ENCODE measurements around the gene PDE1A. TPM values are rescaled to one million over a fixed set of nuclear protein-coding genes. Genes with fewer than 3 reads are reported as not detected.

The PDE1A gene
- total RNA-seq, 4 donors from 2014 or later: 2.3 to 8.1 (median 2.9) TPM

- no peaks in the 10 kb centered on the region for H3K36me3 ChIP-seq
- DNase-seq (ENCODE audit: low spot score in 2 of 2): no peak
- no peaks in the 10 kb centered on the region for H3K4me1 ChIP-seq
- H3K27me3 ChIP-seq: no peaks in the 10 kb centered on the region
- TF ChIP-seq CTCF (IDR thresholded peaks at IDR 0.05) (no peak), POLR2AphosphoS5 (IDR thresholded peaks at IDR 0.05) (no peak), EP300 (IDR thresholded peaks at IDR 0.05) (no peak), POLR2A (IDR thresholded peaks at IDR 0.05) (no peak)
- no peak overlapping the region for H3K4me3 ChIP-seq
- H3K27ac ChIP-seq: no peak overlapping the region
- WGBS: 45% methylated on average over 5 of the region's 5 CpGs
- H3K9me3 ChIP-seq: no peaks in the 10 kb centered on the region
These were observed 184.2 kb downstream of the PDE1A start for GRCh38 chr2:182242609-182243008.

DNA sequence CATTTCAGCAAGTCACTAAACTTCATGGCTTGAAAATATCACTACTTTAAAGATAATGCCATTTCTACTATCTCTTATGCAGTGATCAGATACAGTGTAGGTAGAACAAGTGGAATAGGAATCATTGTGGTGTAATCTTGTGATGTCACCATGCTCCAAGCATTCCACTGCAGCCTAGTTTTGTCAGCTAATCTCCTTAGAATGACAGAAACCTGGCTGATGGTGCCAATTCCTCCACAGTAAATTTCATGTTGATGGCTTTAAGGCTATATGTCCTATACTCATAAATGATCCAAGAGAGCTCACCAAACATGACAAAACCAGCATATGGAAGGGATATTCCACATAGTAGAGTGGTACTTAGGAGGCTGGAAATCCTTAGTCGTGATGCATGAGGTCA lies 184.9 kb downstream of the PDE1A start:
- WGBS: 77% methylated on average over 1 of the region's 1 CpG
- Histone ChIP-seq H3K36me3 (no peaks in the 10 kb centered on the region), H3K9me3 (no peaks in the 10 kb centered on the region), H3K4me1 (no peaks in the 10 kb centered on the region), H3K27me3 (no peaks in the 10 kb centered on the region), H3K27ac (no peak overlapping the region), H3K4me3 (no peak overlapping the region)
- no peak for TF ChIP-seq POLR2A (IDR thresholded peaks at IDR 0.05)
- DNase-seq (ENCODE audit: low spot score in 2 of 2): no peak

- no peak overlapping the region for H3K27ac ChIP-seq
- 62% methylated on average over 5 of the region's 5 CpGs for WGBS
These were observed 185.9 kb downstream of the PDE1A start for GRCh38 chr2:182240862-182241371.

GRCh38 chr2:182230561-182230960 lies 196.3 kb downstream of the PDE1A start:
- no peaks in the 10 kb centered on the region for H3K4me1 ChIP-seq
- H3K27ac ChIP-seq: no peak overlapping the region
- no peak for DNase-seq (ENCODE audit: low spot score in 2 of 2)
- TF ChIP-seq CTCF (IDR thresholded peaks at IDR 0.05) (no peak), EP300 (IDR thresholded peaks at IDR 0.05) (no peak), POLR2AphosphoS5 (IDR thresholded peaks at IDR 0.05) (no peak), POLR2A (IDR thresholded peaks at IDR 0.05) (no peak)
- H3K4me3 ChIP-seq: no peak overlapping the region
- H3K9me3 ChIP-seq: no peaks in the 10 kb centered on the region
- no peaks in the 10 kb centered on the region for H3K36me3 ChIP-seq
- H3K27me3 ChIP-seq: no peaks in the 10 kb centered on the region

More at GRCh38 chr2:182240862-182241371, 185.9 kb downstream of the PDE1A start:
- Histone ChIP-seq H3K4me1 (no peaks in the 10 kb centered on the region), H3K27me3 (no peaks in the 10 kb centered on the region), H3K9me3 (no peaks in the 10 kb centered on the region), H3K36me3 (no peaks in the 10 kb centered on the region), H3K4me3 (no peak overlapping the region)
- DNase-seq (ENCODE audit: low spot score in 2 of 2): no peak
- TF ChIP-seq POLR2A (IDR thresholded peaks at IDR 0.05): no peak
- TF ChIP-seq CTCF (IDR thresholded peaks at IDR 0.05): no peak
- TF ChIP-seq EP300 (IDR thresholded peaks at IDR 0.05): no peak
- TF ChIP-seq POLR2AphosphoS5 (IDR thresholded peaks at IDR 0.05): no peak

DNA sequence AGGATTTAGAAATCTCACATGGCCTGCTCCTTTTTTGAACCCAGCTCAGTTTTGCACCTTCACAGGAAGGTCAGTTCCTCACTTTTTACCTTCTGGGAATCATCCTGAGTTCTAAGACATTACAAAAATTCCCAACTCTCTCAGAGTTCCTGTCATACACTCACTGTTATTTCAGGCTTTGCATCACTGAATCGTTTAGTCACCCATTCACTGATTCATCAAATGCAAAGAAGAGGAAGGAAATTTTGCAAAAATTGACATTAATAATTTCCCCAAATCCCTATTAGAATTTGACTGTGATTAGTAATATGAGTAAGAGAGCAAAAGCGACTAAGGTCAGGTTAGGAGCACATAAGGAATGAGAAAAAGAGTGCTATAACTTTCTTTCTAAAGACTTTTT lies 197.5 kb downstream of the PDE1A start:
- H3K9me3 ChIP-seq: no peaks in the 10 kb centered on the region
- H3K27ac ChIP-seq: no peak overlapping the region
- no peak for TF ChIP-seq EP300 (IDR thresholded peaks at IDR 0.05)
- TF ChIP-seq POLR2A (IDR thresholded peaks at IDR 0.05): no peak
- TF ChIP-seq CTCF (IDR thresholded peaks at IDR 0.05): no peak
- no peak for TF ChIP-seq POLR2AphosphoS5 (IDR thresholded peaks at IDR 0.05)
- 86% methylated on average over 2 of the region's 2 CpGs for WGBS
- no peaks in the 10 kb centered on the region for H3K27me3 ChIP-seq
- DNase-seq (ENCODE audit: low spot score in 2 of 2): no peak
- H3K36me3 ChIP-seq: no peaks in the 10 kb centered on the region
- H3K4me1 ChIP-seq: no peaks in the 10 kb centered on the region
- no peak overlapping the region for H3K4me3 ChIP-seq

DNA sequence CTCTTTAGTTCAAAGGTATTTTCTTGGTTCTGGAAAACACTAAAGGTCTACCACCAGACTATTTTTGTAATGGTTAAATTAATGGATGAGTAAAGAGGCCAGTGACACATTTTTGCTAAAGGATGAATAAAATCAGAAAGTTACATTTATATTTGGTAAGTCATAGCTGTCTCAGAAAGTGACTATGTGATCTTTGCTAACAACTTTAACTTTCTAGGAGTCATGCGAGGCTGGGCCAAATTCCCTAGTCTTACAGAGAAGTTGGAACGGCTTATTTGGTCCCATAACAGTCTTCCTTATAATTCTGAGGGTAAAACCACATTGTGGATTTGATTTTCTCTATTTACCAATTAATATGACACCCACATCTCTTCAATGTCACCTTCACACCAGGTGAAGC lies 198.1 kb downstream of the PDE1A start:
- Histone ChIP-seq H3K9me3 (no peaks in the 10 kb centered on the region), H3K27me3 (no peaks in the 10 kb centered on the region), H3K4me1 (no peaks in the 10 kb centered on the region), H3K4me3 (no peak overlapping the region), H3K36me3 (no peaks in the 10 kb centered on the region), H3K27ac (no peak overlapping the region)
- no peak for DNase-seq (ENCODE audit: low spot score in 2 of 2)
- TF ChIP-seq CTCF (IDR thresholded peaks at IDR 0.05) (no peak), POLR2A (IDR thresholded peaks at IDR 0.05) (no peak), EP300 (IDR thresholded peaks at IDR 0.05) (no peak)
- WGBS: 90% methylated on average over 2 of the region's 2 CpGs

All from suprapubic skin (tissue), 4 donors.